OCI-LY3 (cell line): Measurements from ENCODE around the gene WHRN.

Experiments used
- CTCF ChIP-seq: fragments of 200-600, 300-600 bp; sonication (generic); IDR thresholded peaks from 2 replicates; pipeline ENCODE4 v1.5.1; 2014; ENCODE audit warnings: antibody characterized with exemption, low read length, low read depth
- EZH2phosphoT487 ChIP-seq: fragments of 200-600 bp; shearing (Covaris generic); IDR thresholded peaks from 2 replicates; pipeline ENCODE4 v1.6.1; 2018; ENCODE audit warnings: antibody characterized with exemption, mixed run types, low read depth

- TF ChIP-seq CTCF (no peak), EZH2phosphoT487 (no peak)
Measured at GRCh38 chr9:114465417-114465816, 39.9 kb downstream of the WHRN start.
